HEK293T (cell line): Measurements from ENCODE around the gene SLC30A5.

ENCODE experiments used
- BHLHE40 ChIP-seq: fragments of 450-650 bp; IDR thresholded peaks from 2 replicates; pipeline ENCODE4 v1.6.1; 2016; ENCODE audit warnings: mild to moderate bottlenecking, moderate library complexity, borderline replicate concordance
- FOXA1 ChIP-seq: fragments of 450-650 bp; IDR thresholded peaks from 2 replicates; pipeline ENCODE4 v1.6.1; 2016; ENCODE audit warnings: mild to moderate bottlenecking
- FOXM1 ChIP-seq: fragments of 450-650 bp; IDR thresholded peaks from 2 replicates; pipeline ENCODE4 v1.6.1; 2017; ENCODE audit warnings: mild to moderate bottlenecking, borderline replicate concordance
- HDGF ChIP-seq: fragments of 450-650 bp; IDR thresholded peaks from 2 replicates; pipeline ENCODE4 v1.6.1; 2017; ENCODE audit warnings: antibody characterized with exemption, borderline replicate concordance
- L3MBTL2 ChIP-seq: fragments of 450-650 bp; conservative IDR thresholded peaks from 2 replicates; pipeline ENCODE4 v1.6.1; 2016; ENCODE audit warnings: mild to moderate bottlenecking
- LEF1 ChIP-seq: fragments of 450-650 bp; IDR thresholded peaks from 2 replicates; pipeline ENCODE4 v1.6.1; 2017; ENCODE audit warnings: mild to moderate bottlenecking, borderline replicate concordance
- SP1 ChIP-seq: fragments of 450-650 bp; IDR thresholded peaks from 2 replicates; pipeline ENCODE4 v1.6.1; 2017
- SUZ12 ChIP-seq: fragments of 450-650 bp; IDR thresholded peaks from 2 replicates; pipeline ENCODE4 v1.6.1; 2016; ENCODE audit warnings: mild to moderate bottlenecking
- ZNF384 ChIP-seq: fragments of 450-650 bp; IDR thresholded peaks from 2 replicates; pipeline ENCODE4 v1.6.1; 2016
- TF ChIP-seq, protein P1 (sequence below): fragments of 450-650 bp; IDR thresholded peaks from 2 replicates; pipeline ENCODE4 v1.6.1; 2016

DNA sequence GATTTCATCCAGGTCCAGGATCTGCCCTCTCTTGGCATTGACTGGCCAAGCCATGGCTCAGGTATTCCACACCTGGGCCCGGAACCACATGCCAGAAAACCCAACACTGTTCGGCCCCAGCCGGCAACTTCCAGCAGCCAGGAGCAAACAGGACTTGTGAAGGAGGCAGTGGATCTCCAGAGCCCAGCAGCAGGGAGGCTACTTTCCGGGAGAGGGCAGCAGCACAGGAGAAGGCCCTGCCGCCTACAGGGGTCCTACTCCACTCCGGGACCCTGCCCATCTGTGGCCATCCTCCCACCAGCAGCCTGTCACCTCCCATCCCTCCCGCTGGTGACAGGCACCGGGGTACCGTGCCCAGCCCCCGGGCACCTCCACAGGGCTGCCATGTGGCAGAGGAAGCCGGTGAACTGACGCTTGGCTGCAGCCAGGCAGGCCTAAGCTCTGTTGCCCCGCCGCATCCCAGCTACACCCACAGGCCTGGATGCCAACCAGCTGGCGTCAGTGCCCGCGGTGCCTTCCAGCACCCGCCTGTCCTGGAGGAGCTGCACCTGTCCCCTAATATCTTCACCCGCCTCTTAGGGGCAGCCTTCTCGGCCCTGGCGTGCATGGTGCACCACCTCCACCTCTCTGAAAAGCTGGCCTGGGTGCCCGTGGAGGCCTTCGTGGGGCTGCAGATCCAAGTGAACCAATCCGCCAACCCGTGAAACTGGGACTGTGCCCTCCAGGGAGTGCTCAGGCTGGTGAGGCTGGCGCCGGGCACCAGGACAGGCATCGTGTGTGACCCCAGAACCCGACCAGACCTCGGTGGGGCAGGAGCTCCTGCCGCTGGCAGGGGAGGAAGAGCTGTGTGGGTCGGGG, 18.9 kb upstream of the SLC30A5 start:
- TF ChIP-seq LEF1: no peak
- no peak for TF ChIP-seq BHLHE40
- TF ChIP-seq SP1: no peak
- no peak for TF ChIP-seq FOXA1
- no peak for TF ChIP-seq FOXM1
- TF ChIP-seq ZNF384: no peak
- TF ChIP-seq HDGF: no peak
- no peak for TF ChIP-seq L3MBTL2
- TF ChIP-seq, protein P1, sequence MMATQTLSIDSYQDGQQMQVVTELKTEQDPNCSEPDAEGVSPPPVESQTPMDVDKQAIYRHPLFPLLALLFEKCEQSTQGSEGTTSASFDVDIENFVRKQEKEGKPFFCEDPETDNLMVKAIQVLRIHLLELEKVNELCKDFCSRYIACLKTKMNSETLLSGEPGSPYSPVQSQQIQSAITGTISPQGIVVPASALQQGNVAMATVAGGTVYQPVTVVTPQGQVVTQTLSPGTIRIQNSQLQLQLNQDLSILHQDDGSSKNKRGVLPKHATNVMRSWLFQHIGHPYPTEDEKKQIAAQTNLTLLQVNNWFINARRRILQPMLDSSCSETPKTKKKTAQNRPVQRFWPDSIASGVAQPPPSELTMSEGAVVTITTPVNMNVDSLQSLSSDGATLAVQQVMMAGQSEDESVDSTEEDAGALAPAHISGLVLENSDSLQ: no peak
- no peak for TF ChIP-seq SUZ12
